NCI-H460 (cell line): ENCODE data around the gene PDCD2. TPM values are rescaled to one million over a fixed set of nuclear protein-coding genes. Genes with fewer than 3 reads are reported as not detected.
"Not testable (repeated sequence)": the region's sequence is repeated elsewhere in the genome, so short reads cannot be mapped to it uniquely, and the experiment has no call there.

Experiments used
- DNase-seq: peaks from one replicate; pipeline ENCODE4 v3.0.0-alpha.2; 2016; ENCODE audit warnings: low read depth; ENCODE audit errors: extremely low read depth
- total RNA-seq: library from RNA; depleted of rRNA; stranded (reverse); fragments of >200 nt; shearing (Covaris generic); gene quantifications from 2 replicates; pipeline ENCODE4 v1.2.3, GENCODE V29; 2014; rRNA removed

The PDCD2 gene
- total RNA-seq, 1 experiment from 2014 or later = 119 TPM

DNA sequence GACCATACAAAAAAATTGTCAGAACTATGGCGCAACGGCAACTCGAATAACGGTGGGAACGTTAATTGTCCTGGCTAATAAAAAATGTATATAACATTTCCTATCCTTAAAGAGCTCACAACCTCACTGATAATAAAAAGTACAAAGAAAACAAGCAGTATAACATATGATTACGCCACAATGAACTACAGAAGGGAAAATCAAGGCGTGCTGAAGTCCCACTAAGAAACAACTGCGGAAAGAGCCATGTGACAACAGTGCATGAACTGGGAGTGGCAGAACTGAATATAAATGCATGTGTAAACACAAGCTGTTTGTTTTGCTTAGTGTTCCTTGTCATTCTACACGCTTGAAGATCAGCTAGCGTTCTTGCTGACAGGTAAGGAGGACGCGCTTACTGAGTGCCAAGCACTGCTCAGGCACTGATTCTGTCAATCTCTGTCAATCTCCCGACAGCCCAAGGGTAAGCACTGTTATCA, 30.9 kb downstream of the PDCD2 start:
- peak; percentile 25 for DNase-seq

DNA sequence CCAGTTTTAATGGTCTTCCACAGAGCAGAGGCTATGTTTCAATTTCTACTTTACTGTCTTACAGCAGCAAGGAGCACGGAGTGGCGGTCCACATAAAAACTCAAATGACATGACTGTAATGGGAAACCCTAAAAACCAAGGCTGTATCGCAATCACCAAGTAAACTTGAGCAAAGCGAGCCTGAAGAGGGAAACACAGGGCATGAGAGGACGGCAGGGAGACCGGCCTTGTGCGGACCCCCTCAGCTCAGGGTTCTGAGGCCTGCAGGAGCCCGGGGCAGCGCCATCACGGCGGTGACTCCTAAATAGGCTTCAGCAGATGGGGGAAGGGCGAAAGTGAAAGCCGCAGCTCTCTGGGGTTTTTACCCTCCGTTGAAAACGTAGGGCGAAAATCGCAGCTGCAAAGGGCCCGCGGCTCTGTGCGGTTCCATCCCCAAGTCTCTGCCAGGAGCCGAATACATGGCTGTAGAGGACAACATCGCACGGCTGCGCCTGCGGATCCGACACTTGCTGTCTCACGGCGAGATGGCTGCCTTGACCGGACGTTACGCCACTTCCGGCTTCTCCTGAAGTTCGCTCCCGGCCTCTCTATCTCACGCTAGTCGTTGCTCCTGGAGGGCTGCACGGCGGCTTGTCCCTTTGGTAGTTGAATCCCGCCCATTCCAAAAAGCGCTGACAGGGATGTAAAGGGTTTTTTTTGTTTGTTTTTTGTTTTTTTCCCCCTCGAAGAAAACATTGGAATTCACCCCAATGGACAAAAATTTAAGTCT, 31.5 kb downstream of the PDCD2 start, which contains the start of gene PSMB1:
TSS of gene PSMB1 (minus strand) at position 543 of the 769 bp plus-strand sequence. CDS start at position 478, 65 bp downstream.
- DNase-seq = peak; percentile 89

DNA sequence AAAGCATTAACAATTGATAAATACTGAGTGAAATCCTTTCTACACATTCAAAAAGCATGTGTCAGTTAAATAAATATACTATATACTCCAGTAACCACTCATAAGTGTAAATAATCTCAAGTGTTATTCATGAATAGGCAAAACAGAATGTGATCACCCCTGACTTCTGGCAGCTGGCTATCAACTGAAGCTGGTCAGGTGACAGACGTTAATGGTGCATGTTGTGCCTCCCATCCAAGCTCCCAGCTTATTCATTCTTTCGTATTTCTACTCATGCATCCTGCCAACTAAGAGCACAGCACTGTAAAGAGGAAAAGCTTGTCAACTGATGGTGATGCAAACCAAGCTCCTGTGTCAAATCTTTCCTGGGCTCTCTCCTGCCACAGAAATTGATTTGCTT, 39.0 kb downstream of the PDCD2 start:
- no peak for DNase-seq

DNA sequence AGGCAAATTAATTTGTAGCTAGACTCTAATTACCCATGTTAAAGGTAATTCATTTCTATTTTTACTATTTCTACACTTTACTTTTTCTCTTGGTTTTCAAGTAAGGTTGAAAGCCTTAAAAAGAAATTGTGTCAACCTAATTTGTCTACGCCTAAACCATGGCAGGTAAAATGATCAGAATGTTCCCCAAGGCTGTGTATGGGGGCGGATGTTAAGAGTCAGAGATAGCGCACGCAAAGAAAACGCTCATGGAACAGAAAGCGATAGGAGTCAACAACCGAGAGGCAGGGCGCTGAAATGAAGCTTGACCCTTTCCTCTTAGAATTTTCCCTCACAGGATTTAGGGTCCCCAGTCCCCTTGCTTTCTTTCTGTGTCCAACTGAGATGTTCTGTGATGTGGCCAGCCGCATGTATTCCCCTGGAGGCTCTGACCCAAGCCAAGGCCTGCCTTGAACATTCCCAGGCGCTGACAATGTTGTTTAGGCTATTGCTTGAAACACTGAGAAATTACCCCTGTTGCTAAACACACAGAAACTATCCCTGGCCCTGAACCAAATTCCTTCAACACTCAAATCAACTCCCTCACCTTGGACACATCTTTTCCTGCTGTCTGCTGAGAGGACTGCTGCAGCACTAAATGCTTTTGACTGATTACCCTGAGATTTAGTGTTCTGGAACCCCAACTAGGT, 42.3 kb downstream of the PDCD2 start:
- DNase-seq = no peak

DNA sequence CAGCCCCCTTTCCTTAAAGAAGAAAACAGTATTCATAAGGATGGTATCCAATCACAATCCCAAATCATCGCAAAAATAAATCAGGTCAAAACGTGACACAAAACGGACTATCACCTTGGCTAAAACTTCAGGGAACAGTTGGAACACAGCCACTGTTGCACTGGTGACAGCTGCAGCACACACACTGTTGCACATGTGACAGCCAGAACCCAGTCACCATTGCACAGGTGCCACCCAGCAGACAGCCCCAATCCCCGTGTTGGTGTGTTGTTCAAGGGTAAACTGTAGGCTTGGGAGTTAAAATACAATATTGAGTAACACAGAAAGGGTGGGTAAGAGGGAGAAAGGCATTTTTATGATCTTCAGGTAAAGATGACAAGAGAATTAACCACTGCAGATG, 47.1 kb downstream of the PDCD2 start:
- no peak for DNase-seq

DNA sequence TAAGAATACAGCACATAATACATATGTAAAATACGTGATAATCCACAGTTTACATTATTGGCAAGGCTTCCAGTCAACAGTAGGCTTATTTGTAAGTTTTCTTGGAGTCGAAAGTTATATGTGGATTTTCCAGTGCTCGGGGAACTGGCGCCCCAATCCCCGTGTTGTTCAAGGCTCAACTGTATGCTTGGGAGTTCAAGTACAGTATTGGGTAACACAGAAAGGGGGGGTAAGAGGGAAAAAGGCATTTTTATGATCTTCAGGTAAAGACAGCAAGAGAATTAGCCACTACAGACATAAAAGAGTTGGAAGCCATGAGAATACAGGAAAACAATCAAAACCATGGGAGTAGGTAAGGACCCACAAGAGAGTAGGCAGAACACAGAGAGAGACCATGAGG, 47.8 kb downstream of the PDCD2 start:
- no peak for DNase-seq

DNA sequence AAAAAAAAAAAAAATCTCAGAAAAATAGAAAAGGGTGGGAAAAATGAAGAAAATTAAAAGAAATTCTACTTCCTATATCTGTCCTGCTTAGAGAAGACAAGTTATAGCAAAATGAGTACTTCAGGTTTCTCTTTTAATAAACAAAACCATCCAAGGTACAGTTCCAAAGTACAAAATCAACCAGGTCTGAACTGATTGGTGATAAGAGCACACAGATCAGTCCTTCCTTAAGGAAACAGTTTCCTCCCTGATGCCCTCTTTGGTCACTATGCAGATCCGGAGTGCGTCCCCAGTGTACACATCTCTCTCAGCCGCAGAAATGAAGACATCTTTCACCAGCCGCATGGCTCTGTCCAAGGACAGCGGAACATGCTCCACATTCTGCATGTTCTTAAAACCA, 49.4 kb downstream of the PDCD2 start:
- DNase-seq = no peak

DNA sequence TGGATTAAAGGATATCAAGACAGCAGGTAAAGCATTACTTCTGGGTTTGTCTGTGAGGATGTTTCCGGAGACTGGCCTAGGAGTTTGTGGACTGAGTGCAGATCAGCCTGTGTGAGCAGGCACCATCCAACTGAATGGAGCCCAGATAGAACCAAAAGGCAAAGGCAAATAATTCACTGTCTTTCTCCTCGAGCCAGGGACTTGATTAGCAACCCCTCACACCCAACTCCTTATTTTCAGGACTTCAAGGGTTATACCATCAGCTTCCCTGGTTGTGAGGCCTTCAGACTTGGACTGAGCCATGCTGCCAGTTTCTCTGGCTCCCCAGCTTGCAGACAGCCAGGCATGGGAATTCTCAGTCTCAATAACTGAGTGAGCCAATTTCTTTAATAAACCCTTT, 50.6 kb downstream of the PDCD2 start:
- no peak for DNase-seq

DNA sequence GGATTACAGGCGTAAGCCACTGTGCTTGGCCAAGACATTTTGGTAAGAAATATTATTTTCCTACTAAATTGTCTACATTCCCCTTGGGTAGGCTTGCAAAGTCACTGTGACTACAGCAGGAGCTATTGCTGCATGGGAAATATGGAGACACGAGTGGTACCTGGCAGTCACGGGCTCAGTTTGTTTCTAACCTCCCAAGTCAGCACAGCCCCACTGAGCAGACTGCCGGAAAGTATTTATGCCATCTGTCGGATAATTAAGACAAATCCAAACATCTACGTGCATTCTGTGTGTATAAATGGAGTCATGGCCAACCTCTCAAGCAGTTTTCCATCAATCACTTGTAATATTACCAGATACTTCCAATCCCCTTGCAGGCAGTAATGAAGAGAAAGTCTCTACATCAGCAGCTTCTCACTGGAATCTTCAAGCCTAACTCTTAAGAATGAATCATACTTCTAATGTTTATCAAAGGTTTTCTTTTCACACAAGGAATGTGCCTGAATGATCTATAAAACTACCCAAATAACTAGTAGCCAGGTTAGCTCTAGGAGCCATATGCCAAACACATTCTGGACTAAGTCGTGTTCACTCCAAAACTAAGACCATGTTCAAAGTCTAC, 51.5 kb downstream of the PDCD2 start:
- DNase-seq = no peak

DNA sequence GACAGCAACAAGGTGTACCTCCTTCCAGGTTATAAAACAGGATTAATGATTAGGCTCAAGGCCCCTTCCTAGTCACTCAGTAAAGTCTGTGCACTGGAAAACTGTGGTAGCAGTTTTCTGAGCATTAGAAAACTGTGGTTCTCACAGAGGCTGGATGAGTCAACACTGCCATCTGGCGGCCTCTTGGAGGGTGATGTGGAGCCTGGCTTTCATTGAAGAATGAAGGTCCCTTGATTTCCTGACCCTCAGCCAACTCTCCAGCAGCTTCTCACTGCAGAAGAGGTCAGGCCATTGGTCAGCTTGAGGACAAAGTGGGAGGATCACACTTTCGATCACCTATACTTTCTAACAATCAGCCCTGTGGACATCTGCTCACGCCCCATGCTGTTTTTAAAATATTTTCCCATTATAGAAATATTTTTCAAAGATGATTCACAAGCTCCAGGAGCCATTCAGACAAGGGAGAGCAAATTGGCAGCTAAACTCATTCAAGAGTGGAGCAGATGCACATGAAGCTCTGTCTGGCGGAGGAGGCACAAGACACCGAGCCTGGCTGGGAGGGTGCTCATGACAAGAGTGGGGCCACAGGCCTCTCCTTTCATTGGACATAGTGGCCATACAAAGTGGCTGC, 54.5 kb downstream of the PDCD2 start:
- peak; percentile 60 for DNase-seq

DNA sequence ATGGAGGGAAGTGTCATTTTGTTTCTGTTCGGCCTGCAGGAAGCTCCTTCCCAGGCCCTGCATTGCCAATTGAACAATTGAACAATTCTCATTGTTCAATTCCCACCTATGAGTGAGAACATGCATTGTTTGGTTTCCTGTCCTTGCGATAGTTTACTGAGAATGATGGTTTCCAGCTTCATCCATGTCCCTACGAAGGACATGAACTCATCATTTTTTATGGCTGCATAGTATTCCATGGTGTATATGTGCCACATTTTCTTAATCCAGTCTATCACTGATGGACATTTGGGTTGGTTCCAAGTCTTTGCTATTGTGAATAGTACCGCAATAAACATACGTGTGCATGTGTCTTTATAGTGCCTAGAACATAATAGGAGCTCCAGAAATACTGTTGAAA, 56.4 kb downstream of the PDCD2 start:
- DNase-seq = not testable (repeated sequence)

DNA sequence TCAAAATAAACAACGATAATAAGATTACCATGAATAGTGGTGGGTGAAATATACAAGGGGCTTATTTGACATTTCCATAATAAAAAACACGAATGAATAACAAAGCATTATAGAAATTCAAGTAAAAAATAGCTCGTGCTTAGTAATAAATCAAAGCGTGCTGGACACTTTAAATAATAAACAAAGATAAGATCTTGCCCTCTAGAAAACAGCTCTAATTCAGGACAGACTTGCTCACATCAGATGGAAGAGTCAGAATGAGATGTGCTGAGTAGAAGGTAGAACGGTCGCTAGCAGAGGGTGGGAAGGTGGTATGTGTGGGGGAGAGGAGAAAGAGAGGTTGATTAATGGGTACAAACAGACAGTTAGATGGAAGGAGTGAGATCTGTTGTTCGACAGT, 58.6 kb downstream of the PDCD2 start:
- DNase-seq = no peak

Other genes starting within 250 kb of the PDCD2 start
- 377 and 415 TPM in 2 replicates for gene PSMB1, start 31.3 kb downstream of the PDCD2 start, total RNA-seq
- gene TBP, start 30.3 kb downstream of the PDCD2 start, total RNA-seq = 17.7 and 20.6 TPM in 2 replicates